ENCODE data around the gene RASGRF2. TPM values are rescaled to one million over a fixed set of nuclear protein-coding genes. Genes with fewer than 3 reads are reported as not detected.

Gene RASGRF2
- polyA plus RNA-seq, 5 donors: 1.5 to 2.1 (median 1.8) TPM

- DNase-seq: no peak
Observed at GRCh38 chr5:80941496-80941895, 18.7 kb upstream of the RASGRF2 start.

- DNase-seq: no peak
Observed at GRCh38 chr5:80951366-80951765, 8.8 kb upstream of the RASGRF2 start.

DNA sequence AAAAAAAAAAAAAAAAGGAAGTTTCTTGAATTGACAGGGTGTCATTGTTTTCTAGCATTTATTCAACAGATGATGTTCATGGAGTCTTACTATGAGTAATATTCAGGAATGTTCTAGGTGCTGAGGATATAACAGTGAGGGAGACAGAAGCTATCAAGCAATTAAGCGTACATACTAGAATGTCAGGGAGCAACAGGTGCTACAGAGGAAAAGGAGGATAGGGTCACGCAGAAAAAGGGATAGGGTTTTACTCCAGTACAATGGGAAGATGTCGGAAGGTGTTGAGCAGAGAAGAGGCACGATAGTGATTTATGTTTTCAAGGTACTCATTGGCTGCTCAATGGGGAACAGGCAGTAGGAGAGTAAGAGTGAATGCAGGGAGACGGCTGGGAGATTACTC lies 6.6 kb upstream of the RASGRF2 start:
- DNase-seq: no peak

- no peak for DNase-seq
Observed at GRCh38 chr5:80955082-80955590, 5.0 kb upstream of the RASGRF2 start.

- DNase-seq: no peak
Observed at GRCh38 chr5:80956272-80956671, 3.9 kb upstream of the RASGRF2 start.

DNA sequence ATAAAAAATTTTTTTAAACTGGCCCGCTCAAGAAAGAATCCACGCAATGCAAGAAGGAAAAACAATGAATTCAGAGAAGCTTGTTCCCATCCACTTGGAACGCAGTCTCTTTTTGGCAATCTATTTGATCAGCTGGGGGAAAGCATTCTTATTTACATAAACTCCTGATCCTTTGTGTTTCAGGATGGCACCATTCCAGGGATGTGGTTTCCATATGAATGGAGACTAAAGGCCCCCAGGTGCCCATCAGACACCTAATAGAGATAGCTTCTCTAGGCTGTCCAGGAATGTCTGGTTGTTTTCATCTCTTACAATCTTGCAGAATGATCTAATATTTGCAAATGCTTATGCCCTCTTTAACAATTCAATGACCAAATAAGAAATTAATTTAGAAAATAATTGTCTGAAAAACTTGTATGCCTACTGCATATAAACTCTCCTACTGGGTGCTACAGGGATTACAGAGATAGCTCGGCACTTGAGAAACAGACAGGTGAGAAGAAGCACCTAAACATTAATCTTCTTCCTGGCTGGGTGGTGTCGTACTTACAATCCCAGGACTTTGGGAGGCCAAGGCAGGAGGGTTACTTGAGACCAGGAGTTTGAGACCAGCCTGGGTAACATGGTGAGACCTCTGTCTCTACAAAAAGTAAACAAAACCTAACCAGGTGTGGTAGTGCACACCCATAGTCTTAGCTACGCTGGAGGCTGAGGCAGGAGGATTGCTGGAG lies 3.0 kb upstream of the RASGRF2 start:
- no peak for DNase-seq

GRCh38 chr5:80958616-80959015 lies 1.5 kb upstream of the RASGRF2 start:
- no peak for DNase-seq

DNA sequence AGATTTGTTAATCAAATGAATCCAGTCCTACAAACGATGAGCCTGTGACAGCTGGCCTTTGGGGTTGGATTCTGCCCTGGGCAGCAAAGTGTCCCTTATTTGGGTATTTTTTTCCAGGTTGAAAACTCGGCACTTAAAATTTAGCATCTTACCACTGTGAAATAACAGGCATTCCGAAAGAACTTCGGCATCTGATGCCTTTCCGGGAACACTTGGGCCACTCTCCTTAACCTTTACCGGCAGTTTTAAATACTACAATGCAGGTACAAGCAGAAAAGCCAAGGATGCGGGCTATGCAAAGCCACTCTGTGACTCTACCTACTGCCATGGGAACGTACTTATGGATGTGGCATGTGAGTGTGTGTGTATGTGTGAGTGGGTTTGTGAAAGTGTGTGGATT lies 1.0 kb upstream of the RASGRF2 start:
- DNase-seq: no peak

- no peak for DNase-seq
Observed at GRCh38 chr5:80960531-80961375, 590 bp downstream of the RASGRF2 start.

DNA sequence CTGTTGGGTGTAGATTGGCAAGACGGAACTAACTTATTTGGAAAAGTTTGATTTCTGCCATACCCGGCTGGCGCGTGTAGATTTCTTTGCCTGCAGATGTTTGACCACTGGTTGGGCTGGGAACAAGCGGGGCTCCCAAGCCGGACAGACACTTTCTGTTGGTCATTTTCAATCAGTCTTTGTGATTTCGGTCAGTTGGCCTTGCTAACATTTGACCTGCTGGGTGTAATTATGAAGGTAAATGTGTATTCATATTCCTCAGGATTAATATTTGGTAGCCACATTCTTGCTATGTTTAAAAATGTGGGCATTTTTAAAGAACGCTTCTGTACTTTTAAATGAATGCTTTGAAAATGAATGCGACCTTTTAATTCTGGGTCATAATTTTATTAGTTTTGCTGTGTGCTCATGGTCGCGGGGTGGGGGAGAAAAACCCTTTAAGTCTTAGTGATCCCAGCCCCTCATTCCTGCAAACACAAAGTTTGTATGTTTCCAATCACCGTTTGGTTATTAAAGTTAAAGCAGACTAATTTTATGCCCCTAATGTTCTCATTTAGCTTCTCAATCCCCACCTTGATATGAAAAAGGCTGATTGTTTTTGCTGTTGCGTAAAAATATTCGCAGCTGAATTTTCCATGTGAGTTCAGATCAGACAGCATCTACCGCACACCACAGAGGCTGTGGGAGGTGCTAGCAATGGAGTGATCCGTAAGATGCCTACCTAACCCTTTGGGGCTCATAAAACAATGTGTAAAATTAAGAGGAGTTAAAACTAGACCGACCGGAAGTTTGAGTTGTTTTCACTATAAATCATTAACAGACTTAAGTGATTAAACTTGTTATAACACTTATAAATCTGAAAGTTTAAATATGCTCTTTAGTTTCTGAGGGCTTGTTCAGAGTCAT lies 1.5 kb downstream of the RASGRF2 start:
- no peak for DNase-seq

DNA sequence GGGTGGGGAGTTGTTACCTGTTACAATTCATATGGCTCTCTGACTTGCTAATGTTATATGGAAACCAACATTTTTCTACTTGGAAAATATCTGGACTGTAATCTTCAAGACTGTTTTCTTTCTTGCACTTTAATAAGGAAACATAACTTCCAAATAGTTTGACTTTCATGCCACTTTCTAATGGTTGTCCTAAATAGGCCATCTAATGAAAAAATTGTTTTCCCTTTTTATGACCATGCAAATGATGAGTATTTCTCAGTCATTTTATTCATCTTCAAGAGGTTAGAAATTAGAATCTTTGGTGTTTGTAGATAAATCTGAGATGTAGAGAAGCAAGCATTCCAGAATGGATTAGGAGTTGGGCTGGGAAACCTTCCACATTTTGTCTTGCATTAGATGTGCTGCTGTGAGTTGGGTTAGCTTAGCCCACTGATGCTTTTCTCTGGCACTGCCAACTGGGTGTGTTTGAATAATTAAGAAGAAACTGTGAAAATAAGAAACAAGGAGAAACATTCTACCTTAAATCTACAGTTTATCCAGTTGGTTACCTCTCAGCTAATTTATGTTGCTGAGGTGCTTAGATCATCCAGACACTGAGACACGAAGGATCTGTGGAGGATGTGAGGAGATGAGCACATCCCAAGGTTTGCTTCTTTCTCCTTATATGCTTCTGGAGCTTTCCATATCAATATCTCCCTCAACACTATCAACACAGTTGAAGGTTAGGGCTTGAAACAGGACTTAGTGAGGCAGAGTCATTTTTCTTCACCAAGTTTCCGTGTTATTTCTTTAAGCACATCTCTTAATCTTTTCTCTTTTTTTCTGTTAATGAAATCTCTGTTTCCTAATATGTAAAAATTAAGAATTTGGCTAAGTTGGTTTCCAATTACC lies 2.7 kb downstream of the RASGRF2 start:
- DNase-seq: no peak

GRCh38 chr5:80963521-80963895 lies 3.3 kb downstream of the RASGRF2 start:
- no peak for DNase-seq

GRCh38 chr5:80963966-80964481 lies 3.9 kb downstream of the RASGRF2 start:
- no peak for DNase-seq

DNA sequence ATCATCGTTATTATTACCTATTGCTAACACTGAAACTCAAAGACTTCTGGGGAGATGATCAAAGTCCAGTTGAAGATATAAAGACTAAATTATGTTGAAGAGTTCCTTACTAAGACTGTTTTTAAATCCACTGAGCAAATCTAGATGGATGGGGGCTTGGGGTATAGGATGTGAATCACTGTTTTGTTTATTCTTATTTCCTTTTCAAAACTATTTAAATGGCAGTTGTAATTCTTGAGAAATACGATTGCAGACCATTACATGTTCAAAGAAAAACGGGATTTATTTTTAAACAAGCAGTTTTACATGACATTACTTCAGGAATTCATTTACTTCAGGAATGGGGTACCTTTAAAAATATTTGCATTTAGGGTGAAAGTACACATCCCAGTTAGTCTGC lies 4.3 kb downstream of the RASGRF2 start:
- DNase-seq: no peak

DNA sequence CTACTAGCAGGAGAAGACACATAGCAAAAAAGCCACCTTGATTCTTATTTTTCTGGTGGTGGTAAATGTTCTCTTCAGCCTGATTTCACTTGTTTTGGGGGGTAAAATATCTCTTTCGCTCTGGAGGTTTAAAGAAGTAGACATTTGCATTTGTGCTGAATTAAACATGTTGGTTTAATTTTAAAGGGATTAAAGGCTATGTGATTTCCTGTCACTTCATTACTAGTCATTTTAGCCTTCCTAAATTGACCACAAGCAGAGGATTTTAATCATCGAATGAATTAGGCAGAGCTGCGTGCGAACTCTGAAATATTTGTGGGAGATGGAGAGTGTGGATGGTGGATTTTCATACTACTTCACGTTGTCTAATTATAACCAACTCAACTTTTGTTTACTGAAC lies 4.8 kb downstream of the RASGRF2 start:
- no peak for DNase-seq

GRCh38 chr5:80967500-80968181 lies 7.5 kb downstream of the RASGRF2 start:
- peak in 1 of 2 donors; percentile 39 for DNase-seq

GRCh38 chr5:80973027-80973426 lies 12.9 kb downstream of the RASGRF2 start:
- no peak for DNase-seq

- DNase-seq: peak in 1 of 2 donors; percentile 46
Observed at GRCh38 chr5:80975065-80975464, 14.9 kb downstream of the RASGRF2 start.

DNA sequence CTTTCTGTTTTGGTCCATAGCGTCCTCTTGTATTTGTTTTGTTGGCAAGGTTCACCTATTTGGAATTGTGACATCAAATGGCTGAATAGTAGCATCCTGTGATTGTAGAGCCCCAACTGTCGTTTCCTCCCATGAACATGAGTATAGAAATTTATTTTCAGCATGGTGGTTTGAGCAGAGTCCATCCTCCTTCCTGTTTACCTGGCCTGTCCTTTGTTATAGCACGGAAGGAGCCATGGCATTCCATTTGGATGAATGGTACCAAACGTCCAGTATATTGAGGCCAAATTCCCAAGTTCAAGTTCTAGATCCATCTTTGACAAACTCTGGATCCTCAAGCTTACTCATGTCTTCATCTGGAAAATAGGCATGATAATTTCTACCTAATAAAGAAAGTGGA lies 16.8 kb downstream of the RASGRF2 start:
- no peak for DNase-seq

DNA sequence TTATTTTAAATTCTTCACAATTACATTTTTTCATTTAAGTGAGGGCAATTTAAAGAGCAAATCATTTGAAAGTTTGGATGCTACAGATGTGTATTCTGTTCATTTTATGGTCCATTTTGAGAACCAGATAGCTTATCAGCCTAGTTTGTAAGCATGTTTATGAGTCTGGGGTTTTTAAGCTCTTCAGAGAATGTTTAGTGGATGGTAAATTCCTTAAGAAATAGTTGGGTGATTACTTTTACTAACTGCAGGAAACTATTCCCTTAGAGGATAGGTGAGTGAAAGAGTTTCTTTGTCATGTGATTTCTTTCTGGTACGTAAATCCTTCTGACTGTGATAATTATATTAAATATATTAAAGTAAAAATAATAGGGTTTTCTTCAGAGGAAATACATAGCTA lies 17.6 kb downstream of the RASGRF2 start:
- DNase-seq: no peak

Data from right lung (tissue), 5 donors.